SIG-M5 (cell line): ENCODE data around the gene ARL17B.
"Not testable (repeated sequence)": the region's sequence is repeated elsewhere in the genome, so short reads cannot be mapped to it uniquely, and the experiment has no call there.

Experiments used
- DNase-seq: peaks from one replicate; lab custom pipeline; 2025; lab: John Stamatoyannopoulos, UW

ARL17B gene

DNA sequence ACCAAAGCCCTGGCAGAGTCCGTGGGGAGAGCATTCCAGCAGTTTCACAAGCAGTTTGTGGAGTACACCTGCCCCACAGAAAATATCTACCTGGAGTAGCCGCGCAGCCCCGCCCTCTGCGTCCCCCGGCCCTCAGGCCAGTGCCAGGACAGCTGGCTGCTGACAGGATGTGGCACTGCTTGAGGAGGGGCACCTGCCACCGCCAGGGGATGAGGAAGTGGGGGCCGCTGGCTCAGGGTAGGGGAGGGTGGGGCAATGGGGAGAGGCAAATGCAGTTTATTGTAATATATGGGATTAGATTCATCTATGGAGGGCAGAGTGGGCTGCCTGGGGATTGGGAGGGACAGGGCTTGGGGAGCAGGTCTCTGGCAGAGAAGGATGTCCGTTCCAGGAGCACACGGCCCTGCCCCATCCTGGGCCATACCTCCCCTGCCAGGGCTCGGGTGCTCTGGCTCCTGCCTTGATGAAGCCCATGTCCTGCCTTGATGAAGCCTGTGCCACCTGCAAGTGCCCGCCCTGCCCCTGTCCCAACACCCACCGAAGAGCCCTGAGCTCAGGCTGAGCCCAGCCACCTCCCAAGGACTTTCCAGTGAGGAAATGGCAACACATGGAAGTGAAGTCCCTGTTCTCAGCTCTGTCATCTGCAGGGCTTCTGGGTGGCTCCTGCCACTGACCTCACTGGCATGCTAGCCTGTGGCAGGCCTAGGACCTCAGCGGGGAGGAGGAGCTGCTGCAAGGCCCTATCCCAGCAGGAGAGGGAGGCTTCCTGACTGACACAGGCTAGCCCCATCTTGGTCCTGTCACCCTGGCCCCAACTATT lies 116.4 kb downstream of the ARL17B start:
- not testable (repeated sequence) for DNase-seq

GRCh38 chr17:46244339-46244913 lies 117.1 kb downstream of the ARL17B start:
- not testable (repeated sequence) for DNase-seq

DNA sequence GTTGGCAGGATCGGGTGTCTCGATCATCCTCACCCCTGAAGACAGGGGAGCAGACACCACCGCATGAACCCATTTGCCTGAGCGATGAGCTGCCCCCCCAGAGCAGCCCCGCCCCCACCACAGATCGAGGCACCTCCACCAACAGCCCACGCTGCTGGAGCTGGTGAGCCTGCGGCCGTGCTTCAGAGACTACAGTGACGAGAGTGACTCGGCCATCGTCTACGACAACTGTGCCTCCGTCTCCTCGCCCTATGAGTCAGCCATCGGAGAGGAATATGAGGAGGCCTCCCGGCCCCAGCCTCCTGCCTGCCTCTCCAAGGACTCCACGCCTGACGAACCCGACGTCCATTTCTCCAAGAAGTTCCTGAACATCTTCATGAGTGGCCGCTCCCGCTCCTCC lies 117.6 kb downstream of the ARL17B start:
- not testable (repeated sequence) for DNase-seq

DNA sequence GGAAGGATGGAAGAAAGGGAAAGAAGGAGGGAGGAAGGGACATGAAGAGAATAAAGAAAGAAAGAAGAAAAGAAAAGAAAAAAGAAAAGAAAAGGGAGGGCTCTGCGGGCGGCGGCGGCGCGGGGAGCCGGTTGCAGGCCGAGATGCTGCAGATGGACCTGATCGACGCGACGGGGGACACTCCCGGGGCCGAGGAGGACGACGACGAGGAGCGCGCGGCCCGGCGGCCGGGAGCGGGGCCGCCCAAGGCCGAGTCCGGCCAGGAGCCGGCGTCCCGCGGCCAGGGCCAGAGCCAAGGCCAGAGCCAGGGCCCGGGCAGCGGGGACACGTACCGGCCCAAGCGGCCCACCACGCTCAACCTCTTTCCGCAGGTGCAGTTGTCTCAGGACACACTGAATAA lies 118.1 kb downstream of the ARL17B start:
- not testable (repeated sequence) for DNase-seq

GRCh38 chr17:46231359-46231758 lies 130.2 kb downstream of the ARL17B start:
- DNase-seq, result not testable (repeated sequence)

- not testable (repeated sequence) for DNase-seq
Observed at GRCh38 chr17:46225274-46225794, 136.2 kb downstream of the ARL17B start.

- not testable (repeated sequence) for DNase-seq
Observed at GRCh38 chr17:46224864-46225263, 136.7 kb downstream of the ARL17B start.
